ENCODE measurements around the gene MAGI2.

Gene MAGI2

GRCh38 chr7:79359827-79360226, 93.6 kb downstream of the MAGI2 start:
- DNase-seq = no peak

- no peak for DNase-seq
These were observed 96.4 kb downstream of the MAGI2 start for GRCh38 chr7:79357101-79357500.

GRCh38 chr7:79353720-79354468, 99.6 kb downstream of the MAGI2 start:
- no peak for DNase-seq

- DNase-seq = no peak
These were observed 101.1 kb downstream of the MAGI2 start for GRCh38 chr7:79352323-79352722.

GRCh38 chr7:79347351-79347750, 106.1 kb downstream of the MAGI2 start:
- no peak for DNase-seq

GRCh38 chr7:79341902-79342301, 111.6 kb downstream of the MAGI2 start:
- DNase-seq = no peak

GRCh38 chr7:79340212-79340611, 113.3 kb downstream of the MAGI2 start:
- DNase-seq = no peak

GRCh38 chr7:79339208-79339925, 114.1 kb downstream of the MAGI2 start:
- DNase-seq = no peak

- no peak for DNase-seq
These were observed 115.8 kb downstream of the MAGI2 start for GRCh38 chr7:79337717-79338116.

- no peak for DNase-seq
These were observed 118.6 kb downstream of the MAGI2 start for GRCh38 chr7:79334841-79335240.

GRCh38 chr7:79334334-79334733, 119.1 kb downstream of the MAGI2 start:
- DNase-seq = no peak

- DNase-seq = no peak
These were observed 121.4 kb downstream of the MAGI2 start for GRCh38 chr7:79332091-79332490.

GRCh38 chr7:79329464-79329863, 124.0 kb downstream of the MAGI2 start:
- no peak for DNase-seq

- no peak for DNase-seq
These were observed 132.6 kb downstream of the MAGI2 start for GRCh38 chr7:79320741-79321473.

GRCh38 chr7:79319369-79319768, 134.1 kb downstream of the MAGI2 start:
- DNase-seq = no peak

GRCh38 chr7:79317728-79318127, 135.7 kb downstream of the MAGI2 start:
- no peak for DNase-seq

- no peak for DNase-seq
These were observed 141.4 kb downstream of the MAGI2 start for GRCh38 chr7:79312022-79312421.

- no peak for DNase-seq
These were observed 145.3 kb downstream of the MAGI2 start for GRCh38 chr7:79308192-79308591.

GRCh38 chr7:79307376-79307775, 146.1 kb downstream of the MAGI2 start:
- no peak for DNase-seq

GRCh38 chr7:79304711-79305110, 148.8 kb downstream of the MAGI2 start:
- DNase-seq = no peak

GRCh38 chr7:79302293-79302692, 151.2 kb downstream of the MAGI2 start:
- DNase-seq = no peak

GRCh38 chr7:79301419-79301818, 152.0 kb downstream of the MAGI2 start:
- DNase-seq = no peak

- no peak for DNase-seq
These were observed 152.9 kb downstream of the MAGI2 start for GRCh38 chr7:79300573-79300972.

All from activated CD8-positive, alpha-beta memory T cell treated with anti-CD3 and anti-CD28 coated beads for 24 hours (primary cell).